Effector CD4-positive, alpha-beta T cell (primary cell): ENCODE measurements around the gene SLCO4A1.
A peak's percentile ranks its signal among the peaks of the same experiment; 100 is the strongest.

Source experiments
- DNase-seq: peaks from one replicate; pipeline ENCODE4 v3.0.0-alpha.2; 2020

SLCO4A1 gene

GRCh38 chr20:62606551-62607201, 35.6 kb upstream of the SLCO4A1 start:
- no peak for DNase-seq

GRCh38 chr20:62607366-62608217, 34.7 kb upstream of the SLCO4A1 start:
- no peak for DNase-seq

DNA sequence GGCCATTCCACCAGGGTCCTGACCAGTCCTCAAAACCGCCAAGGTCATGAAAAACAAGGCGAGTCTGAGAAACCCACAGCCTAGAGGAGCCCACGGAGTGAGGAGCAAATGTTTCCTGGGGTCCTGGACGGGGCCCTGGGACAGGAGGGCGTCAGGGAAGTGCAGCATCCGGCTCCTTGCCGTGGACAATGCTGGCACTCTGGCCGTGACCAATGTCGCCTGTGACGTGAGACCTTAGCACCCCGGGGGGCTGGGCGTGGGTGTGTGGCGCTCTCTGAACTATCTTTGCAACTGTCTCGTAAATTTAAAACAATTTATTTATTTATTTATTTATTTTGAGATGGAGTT, 34.1 kb upstream of the SLCO4A1 start:
- no peak for DNase-seq

DNA sequence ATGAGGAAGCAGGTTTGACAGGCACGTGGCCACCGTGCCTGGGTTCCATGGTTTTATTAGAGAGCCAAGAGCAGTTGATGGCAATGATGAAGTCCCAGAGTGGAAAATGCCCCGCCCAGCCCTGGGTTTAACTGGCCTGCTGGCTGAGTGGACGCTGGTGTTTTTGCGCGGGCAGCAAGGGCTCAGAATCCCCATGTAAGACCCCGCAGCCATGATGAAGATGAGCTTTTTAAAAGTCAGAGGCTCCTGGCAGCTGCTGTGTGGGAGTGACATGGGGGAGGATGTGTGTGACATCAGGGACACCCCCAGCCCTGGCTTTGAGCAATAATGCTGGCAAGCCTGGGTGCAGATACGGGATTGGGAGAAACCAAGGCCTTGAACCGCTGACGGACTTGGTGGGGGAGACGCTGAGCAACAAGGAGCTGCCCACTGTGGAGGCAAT, 33.0 kb upstream of the SLCO4A1 start:
- DNase-seq, result no peak

DNA sequence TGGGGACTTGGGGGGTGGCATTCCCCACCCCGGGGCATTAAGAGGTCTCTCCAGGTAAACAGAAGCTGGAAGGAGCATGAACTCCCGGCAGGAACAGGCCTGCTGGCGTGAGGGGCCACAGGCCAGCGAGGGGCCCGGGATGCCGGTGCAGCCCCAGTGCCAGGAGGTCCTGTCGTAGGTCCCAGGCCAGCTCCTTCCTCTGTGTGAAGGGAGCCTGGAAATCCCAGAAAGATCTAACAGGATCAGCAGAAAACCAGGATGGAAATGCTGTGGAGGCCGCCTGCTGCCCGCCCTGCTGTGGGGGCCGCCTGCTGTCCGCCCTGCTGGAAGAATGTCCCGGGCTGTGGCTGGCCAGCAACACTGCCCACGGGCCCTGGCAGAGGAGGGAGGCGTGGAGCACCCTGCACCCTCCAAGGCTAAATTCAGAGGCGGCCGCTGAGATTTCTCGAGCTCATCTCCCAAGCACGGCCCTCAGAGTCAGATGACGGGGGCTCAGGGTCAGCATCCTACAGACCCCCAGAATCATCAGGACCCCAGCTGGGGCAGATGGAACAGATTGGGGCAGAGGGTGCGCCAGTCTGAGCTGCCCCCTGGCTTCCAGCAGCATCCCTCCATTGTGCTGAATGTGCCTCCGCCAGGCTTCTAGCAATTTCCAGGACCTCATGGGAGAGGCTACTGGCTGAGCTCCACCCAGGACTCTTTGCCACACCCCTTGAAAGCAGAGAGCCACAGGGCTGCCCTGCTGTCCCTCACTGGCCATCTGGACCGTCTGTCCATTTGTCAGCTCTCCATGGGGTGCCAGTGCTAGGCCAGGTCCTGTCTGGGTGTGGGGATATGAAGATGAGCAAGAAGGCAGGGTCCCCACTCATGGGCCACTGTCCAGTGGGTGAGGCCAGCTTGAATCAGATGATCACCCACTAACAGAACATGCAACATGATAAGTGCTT, 32.2 kb upstream of the SLCO4A1 start:
- DNase-seq, result no peak

- no peak for DNase-seq
Observed at GRCh38 chr20:62611012-62611411, 31.3 kb upstream of the SLCO4A1 start.

GRCh38 chr20:62611819-62612218, 30.5 kb upstream of the SLCO4A1 start:
- no peak for DNase-seq

DNA sequence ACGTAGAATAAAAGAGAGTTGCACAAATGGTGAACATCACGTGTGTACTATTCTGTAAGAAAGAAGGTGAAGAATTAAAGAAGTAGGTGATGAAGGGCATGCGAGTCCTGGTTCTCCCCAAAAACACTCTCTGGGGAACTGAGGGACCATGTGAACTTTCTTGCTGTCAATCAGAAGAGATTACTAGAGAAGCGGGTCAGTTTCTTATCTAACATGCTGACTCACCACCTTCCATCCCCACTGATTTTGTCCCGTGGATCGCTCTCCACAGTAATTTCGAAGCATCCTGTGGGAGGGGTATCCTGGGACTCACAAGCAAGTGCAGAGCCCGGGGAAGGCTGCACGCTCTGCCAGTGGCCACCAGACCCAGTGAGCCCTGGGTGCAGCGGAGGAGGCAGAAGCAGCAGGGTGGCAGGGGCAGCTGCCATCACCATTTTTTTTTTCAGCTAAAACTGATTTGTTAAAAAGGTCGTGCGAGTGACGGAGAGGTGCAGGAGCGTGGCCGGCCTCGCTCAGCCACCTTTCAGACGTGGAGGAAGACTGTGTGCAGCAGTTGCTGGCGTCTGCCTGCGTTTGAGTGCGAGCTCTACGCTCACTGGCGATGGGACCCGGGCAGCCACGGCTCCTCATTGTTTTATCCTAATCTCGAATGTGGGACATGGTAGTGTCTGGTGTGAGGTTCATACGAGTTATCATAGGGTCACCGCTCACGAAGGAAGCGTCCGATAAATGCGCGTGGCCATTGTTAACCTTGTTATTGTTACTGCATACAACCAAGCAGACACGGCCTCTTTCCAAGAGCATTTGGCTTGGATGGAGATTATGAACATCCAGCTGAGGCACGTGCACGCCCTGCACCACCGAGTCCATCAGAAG, 28.0 kb upstream of the SLCO4A1 start:
- DNase-seq, result no peak

DNA sequence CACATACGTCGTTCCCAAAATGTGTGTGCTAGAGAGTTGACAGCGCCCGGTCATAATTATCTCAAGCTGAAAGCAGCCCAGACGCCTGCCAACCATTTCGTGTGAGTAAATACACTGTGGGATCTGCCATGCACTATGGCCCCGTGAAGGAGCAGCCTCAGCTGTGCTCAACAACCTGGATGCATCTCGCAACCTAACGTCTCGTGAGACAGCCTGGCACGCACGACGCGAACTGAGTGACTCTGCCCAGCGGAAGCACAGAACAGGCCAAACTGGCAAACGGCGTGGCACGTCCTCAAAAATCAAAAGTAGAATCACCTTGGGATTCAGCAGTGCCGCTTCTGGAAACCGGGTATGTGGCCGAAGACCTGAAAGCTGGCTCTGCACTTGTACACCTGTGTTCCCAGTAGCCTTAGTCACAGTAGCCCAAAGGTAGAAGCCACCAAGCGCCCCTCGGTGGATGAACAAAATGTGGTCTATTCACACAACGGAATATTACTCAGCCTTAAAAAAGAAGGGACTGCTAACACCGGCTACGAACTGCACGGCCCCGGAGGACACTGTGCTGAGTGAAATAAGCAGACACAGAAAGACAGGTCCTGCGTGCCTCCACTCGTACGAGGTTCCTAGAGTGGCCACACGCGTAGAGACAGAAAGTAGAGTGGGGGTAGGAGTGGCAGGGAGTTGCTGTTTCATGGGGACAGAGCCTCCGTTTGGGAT, 27.2 kb upstream of the SLCO4A1 start:
- no peak for DNase-seq

DNA sequence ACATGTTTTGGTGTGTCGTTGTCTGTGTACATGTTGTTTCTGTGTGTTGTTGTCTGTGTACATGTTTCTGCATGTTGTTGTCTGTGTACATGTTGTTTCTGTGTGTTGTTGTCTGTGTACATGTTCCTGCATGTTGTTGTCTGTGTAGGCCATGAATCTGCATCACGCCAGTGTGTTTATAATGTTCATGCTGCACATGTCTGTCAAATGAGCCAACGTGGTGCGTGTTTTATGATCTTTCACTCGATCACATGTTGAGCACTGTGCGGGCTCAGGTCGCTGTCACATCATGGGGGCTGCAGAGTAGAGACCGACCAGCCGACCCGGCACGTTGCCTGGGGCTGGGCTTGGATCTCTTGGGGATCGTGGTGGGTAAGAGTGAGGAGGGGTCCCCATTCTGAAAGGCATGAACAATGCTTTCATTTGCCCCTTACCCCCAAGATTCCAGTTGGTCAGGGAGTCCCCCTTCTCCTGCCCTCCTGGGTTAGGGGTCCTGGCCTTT, 26.5 kb upstream of the SLCO4A1 start:
- DNase-seq, result no peak

- DNase-seq, result peak; percentile 49
Observed at GRCh38 chr20:62616728-62617621, 25.3 kb upstream of the SLCO4A1 start.

- peak; percentile 28 for DNase-seq
Observed at GRCh38 chr20:62617711-62618483, 24.4 kb upstream of the SLCO4A1 start.

DNA sequence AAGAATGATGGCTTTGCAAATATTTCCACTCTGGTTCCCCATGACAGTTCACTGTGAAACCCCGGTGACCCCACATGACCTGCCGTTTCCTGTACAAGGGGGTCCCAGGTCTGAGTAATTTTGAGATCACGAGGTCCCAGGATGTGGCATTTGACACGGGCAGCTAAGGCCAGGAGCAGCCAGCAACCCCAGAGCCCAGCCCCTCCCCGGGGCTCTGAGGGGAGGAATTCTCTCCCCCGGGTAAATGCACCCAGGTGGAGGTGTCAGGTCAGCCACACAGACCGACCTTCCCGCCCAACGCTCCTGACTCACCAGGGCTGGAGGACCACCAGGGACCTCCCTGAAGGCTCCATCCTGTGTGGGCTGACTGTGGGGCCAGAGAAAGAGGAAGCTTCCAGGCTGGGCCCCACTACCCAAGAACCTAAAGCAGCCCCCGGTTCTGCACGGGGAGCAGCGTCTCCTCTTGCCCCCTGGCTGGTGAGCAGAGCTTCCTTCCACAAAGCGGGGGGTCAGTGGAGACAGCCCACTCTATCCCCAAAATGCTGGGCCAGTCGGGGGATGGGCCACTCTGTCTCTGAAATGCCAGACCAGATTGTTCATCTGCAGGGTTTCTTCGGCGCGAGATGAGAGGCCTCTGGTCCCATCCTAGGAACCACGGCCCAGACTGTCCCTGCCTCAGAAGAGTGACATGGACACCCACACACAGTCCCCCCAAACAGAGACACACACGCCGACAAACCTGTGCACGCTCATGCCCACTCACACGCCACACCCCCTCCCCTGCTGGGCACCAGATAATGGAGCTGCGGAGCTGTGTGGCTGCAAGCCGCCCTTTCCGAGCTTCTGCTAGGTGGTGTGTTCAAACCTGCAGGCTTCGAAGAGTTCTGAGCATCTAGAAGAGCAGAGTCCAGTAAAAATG, 23.4 kb upstream of the SLCO4A1 start:
- no peak for DNase-seq

GRCh38 chr20:62620625-62621024, 21.7 kb upstream of the SLCO4A1 start:
- no peak for DNase-seq

DNA sequence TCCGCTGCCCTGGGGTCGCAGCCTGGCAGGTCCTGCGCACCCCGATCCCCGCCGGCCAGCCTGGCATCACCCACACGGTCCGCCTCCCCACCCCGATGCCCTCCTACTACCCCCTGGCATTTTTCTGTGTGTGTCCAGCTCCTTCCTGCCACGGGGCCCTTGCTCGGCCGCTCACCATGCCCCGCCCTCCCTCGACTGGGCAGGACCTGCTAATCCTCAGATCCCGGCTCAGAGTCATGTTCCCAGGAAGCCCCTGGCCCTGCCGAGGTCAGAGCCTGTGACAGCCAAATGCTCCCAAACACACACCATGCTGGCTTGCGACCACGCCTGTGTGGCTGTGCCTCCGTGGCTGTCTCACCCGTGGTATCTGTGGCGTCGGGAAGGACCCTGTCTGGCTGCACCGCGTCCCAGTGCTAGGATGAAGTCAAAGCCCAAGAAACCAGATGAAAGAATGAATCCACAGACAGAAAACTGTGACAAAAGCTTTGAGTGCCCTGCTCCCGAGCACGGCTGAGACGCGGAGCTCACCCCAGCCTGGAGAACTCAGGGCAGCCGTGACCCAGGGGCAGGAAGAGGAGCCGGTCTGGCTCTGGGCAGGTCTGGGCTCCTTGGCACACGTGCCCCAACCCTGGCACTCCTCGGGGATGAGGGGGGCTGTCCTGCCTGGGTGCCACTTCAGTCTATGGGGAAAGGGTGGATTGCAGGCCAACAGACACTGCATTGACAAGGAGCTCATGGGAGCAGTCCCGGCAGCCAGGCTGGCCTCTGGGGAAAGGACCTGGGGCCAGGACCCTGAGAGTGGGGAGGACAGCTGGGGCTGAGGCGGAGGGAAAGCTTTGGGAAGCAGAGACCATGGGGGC, 20.8 kb upstream of the SLCO4A1 start:
- no peak for DNase-seq

- DNase-seq, result no peak
Observed at GRCh38 chr20:62622178-62622876, 20.0 kb upstream of the SLCO4A1 start.
